Sigmoid colon (tissue), 7 donors: ENCODE data around the gene NEMP1. TPM values are rescaled to one million over a fixed set of nuclear protein-coding genes. Genes with fewer than 3 reads are reported as not detected.

Source experiments
- DNase-seq: peaks from one replicate; pipeline ENCODE4 v3.0.0-alpha.2; 2019
- H3K27ac ChIP-seq, 4 donors: fragments of 200-600 bp; sonication (generic); one replicate each; pipeline ENCODE4 v1.5.1; 2016 to 2019; ENCODE audit warnings: mild to moderate bottlenecking in 1 of 4
- H3K27me3 ChIP-seq, 3 donors: fragments of 200-600 bp; sonication (generic); one replicate each; pipeline ENCODE4 v1.5.1; 2019; ENCODE audit warnings: mild to moderate bottlenecking in 1 of 3
- H3K36me3 ChIP-seq, 4 donors: fragments of 200-600 bp; sonication (generic); one replicate each; pipeline ENCODE4 v1.5.1; 2016 to 2019
- H3K4me1 ChIP-seq, 4 donors: fragments of 200-600 bp; sonication (generic); one replicate each; pipeline ENCODE4 v1.5.1; 2017 to 2019
- H3K4me3 ChIP-seq, 4 donors: fragments of 200-600 bp; sonication (generic); one replicate each; pipeline ENCODE4 v1.5.1; 2017 to 2019; ENCODE audit warnings: mild to moderate bottlenecking in 2 of 4, moderate library complexity in 1 of 4
- H3K9me3 ChIP-seq, 4 donors: fragments of 200-600 bp in 3 of 4; sonication (generic) in 3 of 4; one replicate each; pipeline versions ENCODE4 v1.5.1 to v1.6.1; 2013 to 2019
- EP300 ChIP-seq, 4 donors: sonication (generic); formaldehyde crosslinking; IDR thresholded peaks; one replicate each; pipeline ENCODE4 v1.6.1; 2017; ENCODE audit warnings: antibody characterized with exemption in 4 of 4
- POLR2A ChIP-seq, 2 donors: fragments of 450-650 bp; IDR thresholded peaks; one replicate each; pipeline ENCODE4 v1.6.1; 2016; ENCODE audit warnings: antibody characterized with exemption in 2 of 2, mild to moderate bottlenecking in 2 of 2, moderate library complexity in 2 of 2
- POLR2AphosphoS5 ChIP-seq, 4 donors: sonication (generic); formaldehyde crosslinking; IDR thresholded peaks; one replicate each; pipeline ENCODE4 v1.6.1; 2017; ENCODE audit warnings: antibody characterized with exemption in 4 of 4
- WGBS, 2 donors: extraction: QIAGEN DNeasy Blood & Tissue Kit; methylation state at CpG; one replicate each; pipeline ENCODE4 v1.1.7; 2013; 5-methylcytosine and 5-hydroxymethylcytosine counted together
- intact Hi-C: fragments of 100-400 bp; cut with DNase I; formaldehyde crosslinking; loops from one replicate; pipeline ENCODE4 v1.15.1; 2023
- polyA plus RNA-seq, 3 donors: library from polyadenylated mRNA; stranded (reverse); fragments of 200-250 nt; gene quantifications; one replicate each; pipeline ENCODE4 v1.2.3, GENCODE V29; 2013
- total RNA-seq, 4 donors: library from RNA; depleted of rRNA; stranded (reverse); fragments of >200 nt; gene quantifications; one replicate each; pipeline ENCODE4 v1.1.0, GENCODE V29; 2016
- TF ChIP-seq, protein P1 (sequence below), 4 experiments: fragments of 450-650 bp in 3 of 4; fragments of 200-600 bp in 1 of 4; IDR thresholded peaks; one replicate each; pipeline ENCODE4 v1.5.1; 2016 to 2019; ENCODE audit warnings: antibody characterized with exemption in 4 of 4, mild to moderate bottlenecking in 3 of 4, moderate library complexity in 2 of 4
- donor health status: healthy with polysubstance abuse.
- donor health status: Bipolar disorder and iron deficiency.
- donor health status: healthy.

NEMP1 gene
- total and polyA plus RNA-seq, 7 donors, result 0.60 to 13.6 (median 11.5) TPM

DNA sequence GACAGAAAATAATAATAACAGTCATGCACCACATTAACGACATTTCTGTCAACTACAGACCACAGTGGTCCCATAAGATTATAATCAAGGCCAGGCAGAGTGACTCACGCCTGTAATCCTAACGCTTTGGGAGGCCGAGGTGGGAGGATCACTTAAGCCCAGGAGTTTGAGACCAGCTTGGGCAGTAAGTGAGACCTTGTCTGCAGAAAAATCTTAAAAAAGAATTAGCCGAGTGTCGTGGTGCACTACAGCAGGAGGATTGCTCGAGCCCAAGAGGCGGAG lies 18.9 kb upstream of the NEMP1 start:
- TF ChIP-seq POLR2AphosphoS5 (IDR thresholded peaks at IDR 0.05) (no peak), EP300 (IDR thresholded peaks at IDR 0.05) (no peak), POLR2A (IDR thresholded peaks at IDR 0.05) (no peak)
- TF ChIP-seq, protein P1, sequence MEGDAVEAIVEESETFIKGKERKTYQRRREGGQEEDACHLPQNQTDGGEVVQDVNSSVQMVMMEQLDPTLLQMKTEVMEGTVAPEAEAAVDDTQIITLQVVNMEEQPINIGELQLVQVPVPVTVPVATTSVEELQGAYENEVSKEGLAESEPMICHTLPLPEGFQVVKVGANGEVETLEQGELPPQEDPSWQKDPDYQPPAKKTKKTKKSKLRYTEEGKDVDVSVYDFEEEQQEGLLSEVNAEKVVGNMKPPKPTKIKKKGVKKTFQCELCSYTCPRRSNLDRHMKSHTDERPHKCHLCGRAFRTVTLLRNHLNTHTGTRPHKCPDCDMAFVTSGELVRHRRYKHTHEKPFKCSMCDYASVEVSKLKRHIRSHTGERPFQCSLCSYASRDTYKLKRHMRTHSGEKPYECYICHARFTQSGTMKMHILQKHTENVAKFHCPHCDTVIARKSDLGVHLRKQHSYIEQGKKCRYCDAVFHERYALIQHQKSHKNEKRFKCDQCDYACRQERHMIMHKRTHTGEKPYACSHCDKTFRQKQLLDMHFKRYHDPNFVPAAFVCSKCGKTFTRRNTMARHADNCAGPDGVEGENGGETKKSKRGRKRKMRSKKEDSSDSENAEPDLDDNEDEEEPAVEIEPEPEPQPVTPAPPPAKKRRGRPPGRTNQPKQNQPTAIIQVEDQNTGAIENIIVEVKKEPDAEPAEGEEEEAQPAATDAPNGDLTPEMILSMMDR (IDR thresholded peaks at IDR 0.05), result no peak
- intact Hi-C loops, result no loop called here
- Histone ChIP-seq H3K9me3 (no peaks in the 10 kb centered on the region), H3K27me3 (no peaks in the 10 kb centered on the region), H3K4me3 (no peak overlapping the region), H3K36me3 (peaks cover 37 to 91% (median 47%) of the 10 kb centered on the region in 4 donors), H3K27ac (no peak overlapping the region), H3K4me1 (peaks cover 0 to 34% (median 28%) of the 10 kb centered on the region in 4 donors)
- no peak for DNase-seq
- WGBS, 2 donors, result 90 to 93% methylated on average over 8 of the region's 8 CpGs

GRCh38 chr12:57096748-57097553 lies 18.4 kb upstream of the NEMP1 start:
- Histone ChIP-seq H3K4me1 (peaks cover 0 to 40% (median 32%) of the 10 kb centered on the region in 4 donors), H3K27ac (peak overlapping the region in 2 of 4 donors; percentile 25 to 39), H3K4me3 (no peak overlapping the region), H3K9me3 (no peaks in the 10 kb centered on the region), H3K36me3 (peaks cover 39 to 91% (median 52%) of the 10 kb centered on the region in 4 donors), H3K27me3 (no peaks in the 10 kb centered on the region)
- intact Hi-C loops, result no loop called here
- TF ChIP-seq, protein P1 (IDR thresholded peaks at IDR 0.05), result no peak
- TF ChIP-seq POLR2A (IDR thresholded peaks at IDR 0.05) (no peak), EP300 (IDR thresholded peaks at IDR 0.05) (no peak), POLR2AphosphoS5 (IDR thresholded peaks at IDR 0.05) (no peak)
- no peak for DNase-seq
- WGBS, 2 donors, result 83 to 88% methylated on average over 8 of the region's 8 CpGs

DNA sequence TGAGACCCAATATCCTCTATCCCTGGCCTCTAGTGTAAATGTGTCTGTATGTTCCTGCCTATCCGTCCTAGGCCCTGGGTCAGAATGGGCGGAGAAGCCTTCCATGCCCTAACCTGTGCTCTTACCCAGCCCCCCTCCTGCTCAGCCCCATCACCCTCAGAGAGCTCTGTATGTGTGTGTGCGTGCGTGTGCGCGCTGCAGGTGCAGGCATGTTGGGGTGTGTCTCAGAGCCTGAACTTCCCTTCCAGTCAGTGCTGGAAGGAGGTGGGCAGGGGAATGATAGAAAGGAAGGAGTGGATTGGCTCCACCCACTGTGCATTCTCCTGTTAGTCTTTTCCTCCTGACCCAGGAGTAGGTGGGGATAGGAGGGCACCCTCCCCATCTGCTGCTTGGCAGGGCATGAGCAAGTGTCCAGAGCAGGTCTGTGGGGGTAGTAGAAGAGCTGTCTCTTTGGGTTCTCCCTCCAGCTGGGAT lies 17.5 kb upstream of the NEMP1 start:
- DNase-seq, result no peak
- 51 to 83% methylated on average over 6 of the region's 6 CpGs for WGBS, 2 donors
- TF ChIP-seq EP300 (IDR thresholded peaks at IDR 0.05) (no peak), POLR2AphosphoS5 (IDR thresholded peaks at IDR 0.05) (peak in 1 of 4 donors; percentile 13)
- Histone ChIP-seq H3K4me3 (no peak overlapping the region), H3K27ac (peak overlapping the region; percentile 1 to 97 (median 32)), H3K9me3 (no peaks in the 10 kb centered on the region), H3K27me3 (no peaks in the 10 kb centered on the region), H3K4me1 (peaks cover 0 to 48% (median 40%) of the 10 kb centered on the region in 4 donors), H3K36me3 (peaks cover 47 to 91% (median 58%) of the 10 kb centered on the region in 4 donors)
- intact Hi-C loops, result no loop called here

- H3K4me3 ChIP-seq, result no peak overlapping the region
- no peak for DNase-seq
- no peaks in the 10 kb centered on the region for H3K27me3 ChIP-seq
- H3K9me3 ChIP-seq, result no peaks in the 10 kb centered on the region
- WGBS, 2 donors, result 83 to 94% methylated on average over 3 of the region's 3 CpGs
- intact Hi-C loops, result no loop called here
- TF ChIP-seq POLR2A (IDR thresholded peaks at IDR 0.05), result no peak
- no peak for TF ChIP-seq EP300 (IDR thresholded peaks at IDR 0.05)
- TF ChIP-seq, protein P1 (IDR thresholded peaks at IDR 0.05), result no peak
- no peak for TF ChIP-seq POLR2AphosphoS5 (IDR thresholded peaks at IDR 0.05)
- peak overlapping the region in 3 of 4 donors; percentile 97 to 99 (median 99) for H3K27ac ChIP-seq
- peaks cover 47 to 88% (median 59%) of the 10 kb centered on the region in 4 donors for H3K36me3 ChIP-seq
- peaks cover 0 to 55% (median 47%) of the 10 kb centered on the region in 4 donors for H3K4me1 ChIP-seq
Measured at GRCh38 chr12:57095440-57095839, 16.8 kb upstream of the NEMP1 start.
